Activated T-helper 9 cell treated with anti-CD3 and anti-CD28 coated beads, Interleukin-2, amount 50 U/mL, for 16 hours (primary cell): ENCODE data around the gene PHYKPL.

ENCODE experiments used
- DNase-seq: peaks from one replicate; pipeline ENCODE4 v3.0.0-alpha.2; 2020; ENCODE audit warnings: low read depth

PHYKPL gene

DNA sequence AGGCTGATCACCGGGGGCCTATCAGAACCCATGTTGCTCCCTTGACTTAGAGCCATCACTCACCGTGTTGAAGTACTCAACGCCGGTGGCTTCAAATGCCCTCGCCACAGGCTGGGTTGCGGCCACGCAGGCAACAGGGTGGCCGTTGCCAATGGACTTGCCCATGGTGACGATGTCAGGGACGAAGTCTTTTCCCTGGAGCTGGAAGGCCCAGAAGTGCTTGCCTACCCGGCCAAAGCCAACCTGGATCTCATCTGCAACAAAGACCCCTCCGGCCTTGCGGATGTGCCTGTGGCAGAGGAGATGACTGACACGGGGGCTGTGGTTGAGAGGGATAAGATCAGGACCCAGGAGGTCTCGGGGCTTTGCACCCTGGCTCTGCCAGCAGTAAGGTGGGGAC, 10.3 kb downstream of the PHYKPL start:
- DNase-seq = no peak

DNA sequence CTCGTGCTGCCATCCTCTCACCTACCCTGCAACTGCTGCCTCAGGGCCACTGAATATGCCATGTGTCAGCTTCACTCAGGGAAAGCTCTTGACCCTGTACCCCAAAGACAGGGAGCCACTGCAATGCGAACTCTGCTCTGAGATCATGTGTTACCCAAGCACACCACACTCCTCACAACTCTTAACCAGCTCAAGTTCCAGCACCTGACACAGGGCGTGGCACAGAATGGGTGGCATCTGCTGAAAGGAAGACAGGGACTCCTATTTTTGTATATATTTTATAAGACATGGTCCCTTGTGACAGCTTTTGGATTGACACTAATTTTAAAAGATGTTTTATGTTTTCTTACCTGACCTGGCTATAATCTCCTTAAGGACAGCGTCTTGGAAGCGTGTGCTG, 10.7 kb downstream of the PHYKPL start:
- no peak for DNase-seq

- DNase-seq = no peak
Observed at GRCh38 chr5:178221282-178221681, 11.3 kb downstream of the PHYKPL start.

- DNase-seq = no peak
Observed at GRCh38 chr5:178218827-178219226, 13.8 kb downstream of the PHYKPL start.

- DNase-seq = no peak
Observed at GRCh38 chr5:178218237-178218776, 14.3 kb downstream of the PHYKPL start.

GRCh38 chr5:178216779-178217178, 15.8 kb downstream of the PHYKPL start:
- no peak for DNase-seq

GRCh38 chr5:178216088-178216534, 16.5 kb downstream of the PHYKPL start:
- DNase-seq = no peak

DNA sequence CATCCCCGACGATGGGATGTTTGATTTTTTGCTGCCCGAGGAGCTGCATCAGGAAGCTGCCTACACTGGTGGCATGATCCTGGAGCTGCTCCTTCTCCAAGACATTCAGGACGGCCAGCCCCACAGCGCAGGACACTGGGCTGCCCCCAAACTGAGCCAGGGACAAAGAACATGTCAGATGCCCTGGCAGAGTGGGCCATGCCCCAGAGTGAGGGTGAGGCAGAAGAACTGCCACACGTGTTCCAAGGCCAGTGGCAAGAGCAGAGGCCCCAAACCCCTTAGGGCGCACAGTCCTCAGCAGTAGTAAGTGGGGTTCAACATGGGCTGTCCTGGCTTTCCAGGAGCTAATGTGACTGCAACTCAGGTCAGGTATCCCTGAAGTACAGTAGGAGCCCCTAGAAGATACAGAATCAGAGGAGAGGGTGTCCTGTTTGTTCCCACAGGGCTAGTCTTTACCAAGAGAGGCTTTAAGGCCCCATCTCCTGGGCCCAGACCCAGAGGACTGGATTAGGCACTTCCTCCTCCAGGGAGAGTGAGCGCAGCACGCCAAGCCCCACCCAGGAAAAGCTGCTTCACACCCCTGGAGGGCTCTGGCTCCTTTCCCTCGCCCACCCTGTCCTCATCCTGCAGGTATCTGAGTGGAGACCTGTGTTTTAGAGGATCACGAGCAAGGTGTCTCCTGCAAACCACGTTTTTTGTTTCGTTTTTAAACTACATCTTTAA, 17.2 kb downstream of the PHYKPL start:
- DNase-seq = no peak

- no peak for DNase-seq
Observed at GRCh38 chr5:178214160-178214803, 18.3 kb downstream of the PHYKPL start.

DNA sequence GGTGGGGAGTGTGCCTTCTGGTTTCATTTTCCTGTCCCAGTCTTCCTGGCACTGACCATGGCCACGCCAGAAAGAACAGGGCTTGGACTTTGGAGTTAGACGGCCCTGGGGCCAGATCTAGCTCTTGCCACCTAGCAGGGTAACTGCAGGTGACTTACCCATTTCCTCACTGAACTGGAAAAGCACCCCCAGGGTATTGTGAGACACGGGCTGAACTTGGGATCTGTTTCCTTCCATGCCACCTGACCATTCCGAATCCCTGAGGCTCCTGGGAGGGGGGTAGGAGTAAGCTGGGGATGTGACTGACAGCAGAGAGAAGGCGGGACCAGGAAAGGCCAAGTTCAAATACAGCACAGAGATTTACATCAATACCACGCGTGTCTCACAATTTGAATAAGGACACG, 18.9 kb downstream of the PHYKPL start:
- no peak for DNase-seq

GRCh38 chr5:178213003-178213461, 19.6 kb downstream of the PHYKPL start:
- no peak for DNase-seq

DNA sequence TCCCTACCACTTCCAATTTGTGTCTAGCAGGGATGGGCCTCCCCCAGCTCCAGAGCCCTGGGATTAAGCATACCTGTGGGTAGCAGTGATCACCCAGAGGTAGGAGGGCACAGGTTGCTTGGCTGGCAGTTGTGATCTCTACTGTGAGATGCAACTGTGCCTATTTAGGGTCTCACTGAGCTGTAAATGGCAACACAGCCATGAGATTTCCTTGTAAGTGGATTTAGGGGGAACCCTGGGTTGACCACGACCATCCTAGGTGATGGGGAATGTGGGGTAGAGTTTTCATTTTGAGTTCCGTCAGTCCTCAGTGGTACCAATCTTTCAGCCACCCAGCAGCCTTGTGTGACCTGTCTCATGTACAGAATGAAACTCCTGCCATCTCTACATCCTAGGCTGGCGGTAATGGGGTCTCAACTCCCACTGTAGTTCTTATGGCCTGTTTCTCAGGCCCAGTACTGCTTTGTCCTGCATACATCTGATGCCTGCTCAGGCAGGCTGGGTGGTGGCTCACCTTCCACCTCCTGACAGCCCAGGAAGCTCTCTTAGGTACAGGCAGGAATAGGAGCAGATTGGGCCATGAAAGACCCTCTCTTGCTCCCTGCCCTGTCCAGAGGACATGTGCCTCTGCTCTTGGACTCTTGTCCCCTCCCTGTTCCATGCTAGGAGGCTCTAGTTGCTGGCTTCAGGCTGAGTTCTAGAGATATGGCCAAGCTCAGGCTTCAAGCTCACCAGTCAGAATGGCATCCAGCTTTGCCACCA, 20.2 kb downstream of the PHYKPL start:
- no peak for DNase-seq

- DNase-seq = no peak
Observed at GRCh38 chr5:178211095-178212048, 21.2 kb downstream of the PHYKPL start.

GRCh38 chr5:178210686-178211085, 21.9 kb downstream of the PHYKPL start:
- DNase-seq = no peak

GRCh38 chr5:178210073-178210535, 22.5 kb downstream of the PHYKPL start:
- no peak for DNase-seq

DNA sequence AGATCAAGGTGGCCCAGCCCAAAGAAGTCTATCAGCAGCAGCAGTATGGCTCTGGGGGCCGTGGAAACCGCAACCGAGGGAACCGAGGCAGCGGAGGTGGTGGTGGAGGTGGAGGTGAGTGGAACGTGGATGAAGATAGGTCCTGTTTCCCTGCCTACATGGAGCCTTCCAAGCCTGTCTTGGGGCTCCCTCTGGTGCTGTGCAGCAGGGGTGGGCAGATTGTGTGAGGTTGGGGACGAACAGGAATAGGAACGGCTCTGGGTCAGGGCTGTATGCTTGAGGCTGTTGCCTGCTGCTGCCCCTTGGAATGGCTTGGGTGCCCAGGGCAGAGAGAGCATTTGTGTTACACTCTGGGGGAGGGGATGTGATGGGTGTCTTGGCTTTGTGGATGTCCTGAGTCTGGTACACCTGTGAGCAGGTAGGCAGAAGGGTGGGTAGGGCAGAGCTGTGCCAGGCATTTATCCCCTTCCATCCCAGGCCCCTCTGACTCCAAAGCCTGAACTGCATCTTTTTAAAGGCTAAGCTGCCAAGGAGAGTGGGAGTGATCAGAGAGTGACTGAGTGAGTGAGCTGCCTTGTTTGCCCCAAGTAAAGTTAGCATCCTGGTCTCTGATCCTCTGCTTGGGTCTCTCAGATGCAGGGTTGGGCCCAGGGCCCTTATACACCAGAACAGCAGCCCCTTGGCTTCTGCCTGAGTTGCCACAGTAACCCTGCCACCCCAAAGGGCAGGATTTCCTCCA, 23.1 kb downstream of the PHYKPL start:
- no peak for DNase-seq

DNA sequence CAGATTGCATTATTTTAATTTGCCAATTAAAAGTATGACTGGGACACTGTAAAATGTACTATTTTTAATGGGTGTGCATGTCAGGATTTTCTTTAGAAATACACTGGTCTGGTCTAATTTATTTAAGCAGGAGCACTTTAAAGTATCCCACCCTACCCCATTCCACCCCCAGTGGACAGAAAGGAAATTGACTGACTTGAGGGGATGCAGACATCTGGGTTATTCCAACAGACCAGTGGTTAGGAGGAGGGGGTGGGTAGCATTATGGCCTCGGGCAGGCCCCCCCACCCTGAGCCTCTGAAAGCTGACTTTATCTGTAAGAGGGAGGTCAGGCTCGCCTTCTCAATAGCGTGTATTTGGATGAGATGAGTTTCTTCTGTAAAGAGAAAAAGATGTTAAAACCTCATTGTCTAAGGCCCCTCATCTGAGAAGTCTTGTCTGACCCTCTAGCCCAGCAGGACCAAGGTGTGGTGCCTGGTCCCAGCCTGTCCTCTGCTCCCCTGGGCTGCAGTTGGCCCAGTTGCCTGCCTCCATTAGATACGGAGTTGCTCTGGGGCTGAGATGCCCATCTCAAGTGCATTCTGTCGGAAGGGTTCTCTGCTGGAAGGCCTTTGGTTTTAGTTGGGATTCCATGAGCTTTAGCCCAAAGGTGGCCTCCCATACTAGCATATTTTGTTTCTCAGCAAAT, 23.9 kb downstream of the PHYKPL start:
- DNase-seq = no peak

GRCh38 chr5:178207917-178208280, 24.7 kb downstream of the PHYKPL start:
- no peak for DNase-seq

- DNase-seq = no peak
Observed at GRCh38 chr5:178207183-178207916, 25.3 kb downstream of the PHYKPL start.
